Measurements from ENCODE around the gene CAVIN2.

CAVIN2 gene

DNA sequence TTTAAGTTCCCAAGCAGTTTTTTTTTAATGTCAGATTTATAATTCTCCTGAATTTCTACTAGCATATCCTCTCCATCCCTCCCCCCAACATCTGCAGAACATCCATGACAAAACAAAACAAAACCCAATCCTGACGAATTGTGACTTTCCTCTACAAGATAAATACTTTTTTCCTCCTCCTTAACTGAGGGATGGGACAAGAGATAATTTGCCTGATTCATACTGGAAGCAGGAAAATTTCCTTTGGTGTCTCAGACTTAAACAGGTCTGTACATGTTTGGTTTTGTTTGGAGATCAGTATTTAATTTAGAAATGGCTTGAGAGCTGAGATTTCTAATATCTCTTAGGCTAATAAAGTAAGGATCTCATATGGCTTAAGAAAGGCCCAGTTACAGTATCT is 2.2 kb downstream of the CAVIN2 start:
- no peak for DNase-seq (ENCODE audit: low spot score)
- in situ Hi-C loops (cut with MboI; ENCODE audit: low sequenced_read_pairs, unreplicated experiment): no loop called here
- TF ChIP-seq, protein P1, sequence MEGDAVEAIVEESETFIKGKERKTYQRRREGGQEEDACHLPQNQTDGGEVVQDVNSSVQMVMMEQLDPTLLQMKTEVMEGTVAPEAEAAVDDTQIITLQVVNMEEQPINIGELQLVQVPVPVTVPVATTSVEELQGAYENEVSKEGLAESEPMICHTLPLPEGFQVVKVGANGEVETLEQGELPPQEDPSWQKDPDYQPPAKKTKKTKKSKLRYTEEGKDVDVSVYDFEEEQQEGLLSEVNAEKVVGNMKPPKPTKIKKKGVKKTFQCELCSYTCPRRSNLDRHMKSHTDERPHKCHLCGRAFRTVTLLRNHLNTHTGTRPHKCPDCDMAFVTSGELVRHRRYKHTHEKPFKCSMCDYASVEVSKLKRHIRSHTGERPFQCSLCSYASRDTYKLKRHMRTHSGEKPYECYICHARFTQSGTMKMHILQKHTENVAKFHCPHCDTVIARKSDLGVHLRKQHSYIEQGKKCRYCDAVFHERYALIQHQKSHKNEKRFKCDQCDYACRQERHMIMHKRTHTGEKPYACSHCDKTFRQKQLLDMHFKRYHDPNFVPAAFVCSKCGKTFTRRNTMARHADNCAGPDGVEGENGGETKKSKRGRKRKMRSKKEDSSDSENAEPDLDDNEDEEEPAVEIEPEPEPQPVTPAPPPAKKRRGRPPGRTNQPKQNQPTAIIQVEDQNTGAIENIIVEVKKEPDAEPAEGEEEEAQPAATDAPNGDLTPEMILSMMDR (IDR thresholded peaks at IDR 0.05; ENCODE audit: borderline replicate concordance, control extremely low read depth, extremely low read depth, insufficient read depth, missing control alignments): no peak

DNA sequence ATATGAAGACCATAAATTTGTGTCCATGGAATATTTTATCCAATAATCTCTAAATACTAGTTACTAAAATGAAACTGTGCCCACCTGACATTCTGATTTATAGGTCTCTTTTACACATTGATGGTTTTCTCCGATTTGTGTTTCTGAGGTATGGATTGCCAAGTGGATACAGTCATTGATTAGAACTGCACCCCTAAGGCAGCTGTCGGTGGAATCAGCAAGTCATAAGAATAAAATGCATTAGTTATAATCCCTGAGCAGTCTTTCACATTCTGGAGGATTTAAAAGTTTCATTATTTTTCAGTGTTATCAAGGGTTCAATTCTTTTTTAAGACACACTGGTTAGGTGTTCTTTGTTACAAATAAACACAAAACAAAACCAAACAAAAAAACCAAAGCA is 6.0 kb downstream of the CAVIN2 start:
- in situ Hi-C loops (cut with MboI; ENCODE audit: low sequenced_read_pairs, unreplicated experiment): no loop called here
- DNase-seq (ENCODE audit: low spot score): no peak
- TF ChIP-seq, protein P1 (IDR thresholded peaks at IDR 0.05; ENCODE audit: borderline replicate concordance, control extremely low read depth, extremely low read depth, insufficient read depth, missing control alignments): no peak

DNA sequence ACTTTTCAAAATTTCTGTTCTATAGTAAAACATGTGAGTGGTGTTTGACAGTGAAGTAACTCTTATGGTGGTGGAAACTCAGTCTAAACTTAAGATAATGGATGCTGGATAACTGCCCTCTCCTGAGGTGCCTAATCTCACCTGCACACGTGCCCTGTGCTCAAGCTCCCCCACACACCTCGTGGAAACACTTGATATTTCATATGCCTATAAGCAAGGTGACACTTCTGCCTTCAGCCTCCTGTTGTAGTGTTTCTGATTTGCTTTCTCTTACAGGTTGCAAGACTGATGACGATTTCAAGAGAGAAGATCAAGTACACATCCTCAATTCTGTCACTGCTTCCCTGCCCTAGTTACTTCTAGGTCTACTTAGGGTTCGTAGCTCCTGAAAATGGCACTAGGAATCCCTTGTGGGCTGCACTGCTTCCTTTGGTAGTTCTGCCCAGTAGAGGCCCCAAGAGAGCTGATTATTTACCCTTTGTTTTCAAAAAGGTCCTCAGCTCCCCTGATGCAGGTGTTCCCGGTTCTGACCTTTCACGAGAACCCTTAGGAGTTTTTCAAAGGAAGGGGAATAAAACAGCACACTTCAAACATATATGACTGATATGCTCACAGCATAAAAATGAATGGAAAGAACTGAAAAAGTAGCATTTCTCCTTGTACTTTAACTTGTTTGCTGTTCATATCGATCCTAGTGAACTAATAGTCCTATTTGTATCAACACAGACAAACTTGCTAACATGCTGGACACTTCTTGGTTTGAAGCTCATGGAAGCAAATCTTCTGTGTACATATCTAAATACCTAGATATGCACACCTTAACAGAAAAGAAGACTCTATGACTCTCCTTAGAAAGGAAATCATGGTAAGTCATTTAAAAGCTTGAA is 6.7 kb downstream of the CAVIN2 start:
- in situ Hi-C loops (cut with MboI; ENCODE audit: low sequenced_read_pairs, unreplicated experiment): no loop called here
- no peak for DNase-seq (ENCODE audit: low spot score)
- TF ChIP-seq, protein P1 (IDR thresholded peaks at IDR 0.05; ENCODE audit: borderline replicate concordance, control extremely low read depth, extremely low read depth, insufficient read depth, missing control alignments): no peak

DNA sequence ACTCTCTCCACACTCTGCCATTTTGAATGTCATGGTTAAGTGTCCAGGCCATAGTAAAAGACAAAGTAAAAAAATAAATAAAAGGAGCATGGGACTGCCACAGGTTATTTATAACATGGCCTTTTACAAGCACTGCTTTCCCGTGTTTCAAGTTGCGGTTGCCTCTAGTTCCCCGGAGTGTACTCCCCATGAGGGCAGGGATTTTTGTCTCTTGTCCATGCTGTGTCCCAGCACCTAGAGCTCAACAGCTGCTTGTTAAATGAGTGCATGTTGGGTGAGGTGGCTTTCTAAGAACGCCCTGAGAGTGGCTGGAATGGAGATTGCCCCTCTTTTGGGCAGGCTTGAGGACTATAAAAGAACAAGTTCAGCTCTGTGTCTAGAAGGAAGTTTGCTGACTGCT is 8.4 kb downstream of the CAVIN2 start:
- TF ChIP-seq, protein P1 (IDR thresholded peaks at IDR 0.05; ENCODE audit: borderline replicate concordance, control extremely low read depth, extremely low read depth, insufficient read depth, missing control alignments): no peak
- in situ Hi-C loops (cut with MboI; ENCODE audit: low sequenced_read_pairs, unreplicated experiment): no loop called here
- DNase-seq (ENCODE audit: low spot score): no peak

DNA sequence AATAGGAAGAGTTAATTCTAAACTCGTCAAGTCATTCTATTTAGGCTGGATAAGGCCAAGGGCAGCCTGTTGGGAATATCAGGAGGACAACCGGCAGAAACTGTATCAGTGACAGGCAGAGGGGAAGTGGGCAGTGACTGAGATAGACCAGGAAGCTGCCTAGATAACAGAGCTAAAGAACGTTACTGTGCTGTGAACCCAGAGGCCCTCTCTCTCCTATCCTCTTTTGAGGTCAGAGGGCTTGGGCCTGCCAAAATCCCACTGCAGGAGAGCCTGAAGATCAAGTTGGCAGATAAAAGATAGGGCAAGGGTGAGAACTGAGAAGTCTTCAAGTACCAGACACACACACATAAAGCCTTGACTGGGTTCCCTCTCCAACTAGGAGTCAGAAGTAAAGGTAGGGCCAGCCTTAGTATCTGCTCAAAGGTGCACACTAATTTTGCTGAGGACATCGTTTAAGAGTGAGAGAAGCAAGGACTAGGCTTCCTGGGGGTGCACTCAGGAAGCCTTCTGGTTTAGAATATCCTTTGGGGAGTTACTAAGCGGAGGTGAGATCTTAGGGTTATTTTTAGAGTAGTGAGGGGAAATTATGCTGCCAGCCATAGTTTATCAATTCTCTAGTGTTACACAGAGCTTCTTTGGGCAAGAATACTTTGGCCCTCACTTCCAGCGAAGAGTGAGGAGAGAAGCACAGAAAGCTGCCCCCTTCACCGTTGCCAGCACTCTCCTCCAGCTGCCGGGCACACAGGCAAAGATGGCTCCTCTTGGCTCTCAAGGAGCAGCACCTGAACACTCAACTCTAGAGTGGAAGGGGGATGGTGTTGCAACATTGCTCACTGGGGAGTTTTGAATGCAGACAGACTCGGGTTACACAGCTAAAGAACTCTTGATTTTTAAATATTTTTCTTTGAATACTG is 9.8 kb downstream of the CAVIN2 start:
- no peak for DNase-seq (ENCODE audit: low spot score)
- TF ChIP-seq, protein P1 (IDR thresholded peaks at IDR 0.05; ENCODE audit: borderline replicate concordance, control extremely low read depth, extremely low read depth, insufficient read depth, missing control alignments): no peak
- in situ Hi-C loops (cut with MboI; ENCODE audit: low sequenced_read_pairs, unreplicated experiment): no loop called here

DNA sequence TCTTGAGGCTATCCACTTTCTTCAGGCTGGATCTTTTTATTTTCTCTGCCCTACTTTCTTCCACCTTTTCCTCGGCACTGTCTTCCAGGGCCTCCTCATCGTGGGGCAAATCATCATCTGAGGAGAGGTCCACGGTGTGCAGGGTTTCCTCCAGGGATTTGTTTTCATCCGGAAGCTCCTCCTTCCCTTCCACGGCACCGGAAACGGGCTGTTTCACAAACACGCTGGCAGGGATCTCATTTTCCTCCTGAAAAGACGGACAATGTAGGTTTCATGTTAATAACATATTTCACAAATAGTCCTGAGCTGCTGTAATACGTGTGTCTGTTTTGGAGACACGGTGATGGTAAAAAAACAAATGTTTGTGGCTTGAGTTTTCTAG is 10.4 kb downstream of the CAVIN2 start:
- in situ Hi-C loops (cut with MboI; ENCODE audit: low sequenced_read_pairs, unreplicated experiment): no loop called here
- no peak for DNase-seq (ENCODE audit: low spot score)
- TF ChIP-seq, protein P1 (IDR thresholded peaks at IDR 0.05; ENCODE audit: borderline replicate concordance, control extremely low read depth, extremely low read depth, insufficient read depth, missing control alignments): no peak
